ENCODE measurements around the gene TRPM8. TPM values are rescaled to one million over a fixed set of nuclear protein-coding genes. Genes with fewer than 3 reads are reported as not detected.

TRPM8 gene
- total RNA-seq, 2 donors from 2014 or later: not detected

GRCh38 chr2:233972941-233973575 lies 55.9 kb downstream of the TRPM8 start:
- no peak overlapping the region for H3K4me3 ChIP-seq
- no peaks in the 10 kb centered on the region for H3K36me3 ChIP-seq
- H3K27ac ChIP-seq: no peak overlapping the region
- no peaks in the 10 kb centered on the region for H3K27me3 ChIP-seq
- H3K4me1 ChIP-seq: no peaks in the 10 kb centered on the region
- no peaks in the 10 kb centered on the region for H3K9me3 ChIP-seq
- no peak for TF ChIP-seq CTCF (IDR thresholded peaks at IDR 0.05)
- no peak for DNase-seq (ENCODE audit: low spot score)

GRCh38 chr2:233973786-233974185 lies 56.6 kb downstream of the TRPM8 start:
- H3K27ac ChIP-seq: no peak overlapping the region
- H3K4me1 ChIP-seq: no peaks in the 10 kb centered on the region
- no peaks in the 10 kb centered on the region for H3K9me3 ChIP-seq
- no peak for TF ChIP-seq CTCF (IDR thresholded peaks at IDR 0.05)
- no peak overlapping the region for H3K4me3 ChIP-seq
- H3K36me3 ChIP-seq: no peaks in the 10 kb centered on the region
- no peaks in the 10 kb centered on the region for H3K27me3 ChIP-seq
- no peak for DNase-seq (ENCODE audit: low spot score)

GRCh38 chr2:233974530-233975071 lies 57.4 kb downstream of the TRPM8 start:
- no peak overlapping the region for H3K4me3 ChIP-seq
- no peak for TF ChIP-seq CTCF (IDR thresholded peaks at IDR 0.05)
- H3K27ac ChIP-seq: no peak overlapping the region
- no peaks in the 10 kb centered on the region for H3K27me3 ChIP-seq
- H3K36me3 ChIP-seq: no peaks in the 10 kb centered on the region
- no peaks in the 10 kb centered on the region for H3K9me3 ChIP-seq
- no peaks in the 10 kb centered on the region for H3K4me1 ChIP-seq
- no peak for DNase-seq (ENCODE audit: low spot score)

GRCh38 chr2:233976087-233976486 lies 58.9 kb downstream of the TRPM8 start:
- no peak overlapping the region for H3K27ac ChIP-seq
- H3K9me3 ChIP-seq: no peaks in the 10 kb centered on the region
- no peaks in the 10 kb centered on the region for H3K4me1 ChIP-seq
- H3K4me3 ChIP-seq: no peak overlapping the region
- no peaks in the 10 kb centered on the region for H3K36me3 ChIP-seq
- DNase-seq (ENCODE audit: low spot score): no peak
- no peaks in the 10 kb centered on the region for H3K27me3 ChIP-seq
- no peak for TF ChIP-seq CTCF (IDR thresholded peaks at IDR 0.05)

- Histone ChIP-seq H3K4me1 (no peaks in the 10 kb centered on the region), H3K36me3 (no peaks in the 10 kb centered on the region), H3K27me3 (no peaks in the 10 kb centered on the region), H3K27ac (no peak overlapping the region), H3K9me3 (no peaks in the 10 kb centered on the region), H3K4me3 (no peak overlapping the region)
- DNase-seq (ENCODE audit: low spot score): no peak
- peak in 1 of 2 donors; percentile 38 for TF ChIP-seq CTCF (IDR thresholded peaks at IDR 0.05)
These were observed 59.6 kb downstream of the TRPM8 start for GRCh38 chr2:233976690-233977294.

All from right atrium auricular region (tissue), 2 donors.